MM.1S (cell line): ENCODE measurements around the gene KCNH8.

Experiments
- DNase-seq: peaks from one replicate; pipeline ENCODE4 v3.0.0-alpha.2; 2015
- H2AFZ ChIP-seq: fragments of 300-600 bp; sonication (generic); 2 replicates; pipeline ENCODE4 v1.6.0; 2016; ENCODE audit warnings: antibody characterized with exemption, low read length
- H3F3A ChIP-seq: fragments of 300-600 bp; sonication (generic); 2 replicates; pipeline ENCODE4 v1.6.1; 2016; ENCODE audit warnings: mild to moderate bottlenecking, antibody characterized with exemption, low read length, moderate library complexity, mixed read lengths; ENCODE audit not compliant: insufficient read depth
- H3K27ac ChIP-seq: fragments of 300-600 bp; sonication (generic); 2 replicates; pipeline ENCODE4 v1.5.1; 2016; ENCODE audit warnings: mild to moderate bottlenecking, low read length
- H3K27me3 ChIP-seq: fragments of 300-600 bp; sonication (generic); replicated peaks from 2 replicates; pipeline ENCODE4 v1.6.0; 2016; ENCODE audit warnings: low read length; ENCODE audit not compliant: insufficient read depth
- H3K36me3 ChIP-seq: fragments of 300-600 bp; sonication (generic); replicated peaks from 2 replicates; pipeline ENCODE4 v1.6.1; 2016; ENCODE audit warnings: mild to moderate bottlenecking, low read length, mixed read lengths; ENCODE audit not compliant: insufficient read depth
- H3K4me1 ChIP-seq: fragments of 300-600 bp; sonication (generic); 2 replicates; pipeline ENCODE4 v1.6.1; 2016; ENCODE audit warnings: low read length, mixed read lengths
- H3K4me2 ChIP-seq: fragments of 300-600 bp; sonication (generic); 2 replicates; pipeline ENCODE4 v1.6.0; 2016; ENCODE audit warnings: low read depth, low read length
- H3K4me3 ChIP-seq: fragments of 300-600 bp; sonication (generic); 2 replicates; pipeline ENCODE4 v1.5.1; 2016; ENCODE audit warnings: low read length, mixed read lengths
- H3K79me2 ChIP-seq: fragments of 300-600 bp; sonication (generic); 2 replicates; pipeline ENCODE4 v1.6.1; 2016; ENCODE audit warnings: mixed run types, low read length, mixed read lengths
- H3K9ac ChIP-seq: fragments of 300-600 bp; sonication (generic); 2 replicates; pipeline ENCODE4 v1.6.1; 2016; ENCODE audit warnings: low read length, mixed read lengths
- H3K9me2 ChIP-seq: fragments of 300-600 bp; sonication (generic); replicated peaks from 2 replicates; pipeline ENCODE4 v1.6.1; 2016; ENCODE audit warnings: mild to moderate bottlenecking, low read length, mixed read lengths; ENCODE audit not compliant: insufficient read depth
- H3K9me3 ChIP-seq: fragments of 300-600 bp; sonication (generic); replicated peaks from 2 replicates; pipeline ENCODE4 v1.6.1; 2016; ENCODE audit warnings: mild to moderate bottlenecking, low read length, mixed read lengths; ENCODE audit not compliant: insufficient read depth
- H4K20me1 ChIP-seq: fragments of 300-600 bp; sonication (generic); 2 replicates; pipeline ENCODE4 v1.6.1; 2016; ENCODE audit warnings: mild to moderate bottlenecking, low read length, moderate library complexity, mixed read lengths; ENCODE audit not compliant: insufficient read depth
- EZH2 ChIP-seq: fragments of 300-600 bp; sonication (generic); optimal IDR thresholded peaks from 2 replicates; pipeline ENCODE3; 2017; ENCODE audit warnings: low read depth, mild to moderate bottlenecking, antibody characterized with exemption, low read length, mixed read lengths
- EZH2phosphoT487 ChIP-seq: fragments of 300-600 bp; sonication (generic); IDR thresholded peaks from 2 replicates; pipeline ENCODE4 v1.6.1; 2018; ENCODE audit warnings: antibody characterized with exemption, low read length
- TF ChIP-seq, protein P1 (sequence below): fragments of 300-600 bp; sonication (generic); IDR thresholded peaks from 2 replicates; pipeline ENCODE4 v1.5.1; 2016; ENCODE audit warnings: antibody characterized with exemption, low read length, mixed read lengths

The KCNH8 gene

DNA sequence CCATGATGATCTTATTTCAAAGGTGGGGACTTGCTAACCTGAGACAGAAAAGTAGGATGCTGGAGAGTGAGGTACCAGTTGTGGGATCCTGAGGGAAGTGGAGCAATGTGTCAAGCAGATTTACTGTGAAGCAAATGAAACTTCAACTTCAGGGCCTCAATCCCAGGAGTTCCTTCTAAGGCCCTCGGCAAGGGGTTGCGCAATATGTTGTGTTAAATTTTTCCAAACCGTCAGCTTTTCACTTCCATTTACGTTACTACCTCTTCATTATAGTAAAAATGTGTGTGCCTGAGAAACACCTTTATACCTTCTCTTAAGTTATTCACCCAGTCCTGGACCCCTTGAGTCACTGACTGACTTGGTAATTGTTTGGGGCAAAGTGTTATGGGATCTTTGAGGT lies 42.5 kb upstream of the KCNH8 start:
- H3K4me1 ChIP-seq, result peaks cover 6% of the 10 kb centered on the region; the same call in 1 of the 2 replicates
- H3K9me3 ChIP-seq, result no peaks in the 10 kb centered on the region
- H3K4me3 ChIP-seq, result no peak overlapping the region
- H3K36me3 ChIP-seq, result no peaks in the 10 kb centered on the region; the same call in 1 of the 2 replicates
- H3K27me3 ChIP-seq, result no peaks in the 10 kb centered on the region
- TF ChIP-seq EZH2phosphoT487, result no peak
- TF ChIP-seq EZH2, result no peak
- TF ChIP-seq, protein P1, sequence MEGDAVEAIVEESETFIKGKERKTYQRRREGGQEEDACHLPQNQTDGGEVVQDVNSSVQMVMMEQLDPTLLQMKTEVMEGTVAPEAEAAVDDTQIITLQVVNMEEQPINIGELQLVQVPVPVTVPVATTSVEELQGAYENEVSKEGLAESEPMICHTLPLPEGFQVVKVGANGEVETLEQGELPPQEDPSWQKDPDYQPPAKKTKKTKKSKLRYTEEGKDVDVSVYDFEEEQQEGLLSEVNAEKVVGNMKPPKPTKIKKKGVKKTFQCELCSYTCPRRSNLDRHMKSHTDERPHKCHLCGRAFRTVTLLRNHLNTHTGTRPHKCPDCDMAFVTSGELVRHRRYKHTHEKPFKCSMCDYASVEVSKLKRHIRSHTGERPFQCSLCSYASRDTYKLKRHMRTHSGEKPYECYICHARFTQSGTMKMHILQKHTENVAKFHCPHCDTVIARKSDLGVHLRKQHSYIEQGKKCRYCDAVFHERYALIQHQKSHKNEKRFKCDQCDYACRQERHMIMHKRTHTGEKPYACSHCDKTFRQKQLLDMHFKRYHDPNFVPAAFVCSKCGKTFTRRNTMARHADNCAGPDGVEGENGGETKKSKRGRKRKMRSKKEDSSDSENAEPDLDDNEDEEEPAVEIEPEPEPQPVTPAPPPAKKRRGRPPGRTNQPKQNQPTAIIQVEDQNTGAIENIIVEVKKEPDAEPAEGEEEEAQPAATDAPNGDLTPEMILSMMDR, result no peak
- H4K20me1 ChIP-seq, result no peaks in the 10 kb centered on the region
- H3K9ac ChIP-seq, result no peak overlapping the region
- DNase-seq, result no peak
- no peaks in the 10 kb centered on the region for H3F3A ChIP-seq
- no peak overlapping the region for H3K4me2 ChIP-seq
- H2AFZ ChIP-seq, result no peak overlapping the region
- no peaks in the 10 kb centered on the region for H3K9me2 ChIP-seq
- no peaks in the 10 kb centered on the region for H3K79me2 ChIP-seq
- no peak overlapping the region for H3K27ac ChIP-seq

DNA sequence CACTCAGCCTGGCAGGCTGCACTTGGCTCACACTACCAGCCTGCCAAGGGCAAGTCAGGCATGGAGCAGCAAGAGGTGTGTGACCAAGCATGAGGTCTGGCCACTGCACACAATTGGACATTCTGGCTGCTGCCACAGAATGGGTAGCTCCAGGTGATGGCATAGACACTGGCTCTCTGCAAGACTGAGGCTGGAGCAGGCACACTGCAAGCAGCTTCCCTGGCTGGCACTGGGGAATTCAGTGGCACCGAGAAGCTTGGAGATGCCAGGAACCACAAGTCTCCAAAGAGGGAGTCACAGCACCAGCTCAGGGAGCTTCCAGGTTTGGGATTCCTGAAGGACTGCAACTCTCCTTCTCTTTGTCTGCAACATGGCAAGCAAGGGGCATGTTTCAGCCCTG lies 42.0 kb upstream of the KCNH8 start:
- H3K4me2 ChIP-seq, result no peak overlapping the region
- no peak overlapping the region for H3K27ac ChIP-seq
- H3K79me2 ChIP-seq, result no peaks in the 10 kb centered on the region
- DNase-seq, result no peak
- no peaks in the 10 kb centered on the region for H3K9me2 ChIP-seq
- no peaks in the 10 kb centered on the region for H3K9me3 ChIP-seq
- no peak overlapping the region for H2AFZ ChIP-seq
- no peaks in the 10 kb centered on the region for H3K27me3 ChIP-seq
- H3F3A ChIP-seq, result no peaks in the 10 kb centered on the region
- TF ChIP-seq, protein P1, result no peak
- TF ChIP-seq EZH2phosphoT487 (no peak), EZH2 (no peak)
- H3K4me1 ChIP-seq, result peaks cover 6% of the 10 kb centered on the region; the same call in 1 of the 2 replicates
- H3K4me3 ChIP-seq, result no peak overlapping the region
- no peaks in the 10 kb centered on the region for H4K20me1 ChIP-seq
- H3K36me3 ChIP-seq, result no peaks in the 10 kb centered on the region; the same call in 1 of the 2 replicates
- no peak overlapping the region for H3K9ac ChIP-seq

DNA sequence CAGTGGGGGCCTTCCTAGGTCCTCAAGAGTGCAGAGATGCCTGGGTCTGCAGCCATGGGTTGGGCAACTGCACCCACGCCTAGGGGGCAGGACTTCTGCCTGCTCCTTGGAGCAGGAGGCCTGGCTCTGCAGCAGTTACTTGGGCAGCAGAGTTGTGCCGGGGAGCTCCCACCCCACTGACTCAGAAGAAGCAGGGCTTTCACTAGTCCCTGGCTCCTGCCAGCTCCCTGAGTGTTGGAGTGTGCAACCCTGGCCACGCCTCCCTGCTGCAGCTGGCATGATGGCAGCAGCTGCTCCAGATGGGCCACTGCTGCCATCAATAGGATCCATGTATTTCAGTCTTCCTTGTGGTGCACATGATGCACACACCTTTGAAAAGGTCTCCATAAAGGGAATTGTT lies 40.6 kb upstream of the KCNH8 start:
- no peak overlapping the region for H3K9ac ChIP-seq
- H3K27ac ChIP-seq, result no peak overlapping the region
- H3K4me2 ChIP-seq, result no peak overlapping the region
- H2AFZ ChIP-seq, result no peak overlapping the region
- H3K27me3 ChIP-seq, result no peaks in the 10 kb centered on the region
- H3K9me3 ChIP-seq, result no peaks in the 10 kb centered on the region
- H3K36me3 ChIP-seq, result no peaks in the 10 kb centered on the region; the same call in 1 of the 2 replicates
- no peak overlapping the region for H3K4me3 ChIP-seq
- no peak for DNase-seq
- no peaks in the 10 kb centered on the region for H4K20me1 ChIP-seq
- H3K79me2 ChIP-seq, result no peaks in the 10 kb centered on the region
- H3K9me2 ChIP-seq, result no peaks in the 10 kb centered on the region
- TF ChIP-seq EZH2phosphoT487 (no peak), EZH2 (no peak)
- TF ChIP-seq, protein P1, result no peak
- H3K4me1 ChIP-seq, result peaks cover 6% of the 10 kb centered on the region; the same call in 1 of the 2 replicates
- no peaks in the 10 kb centered on the region for H3F3A ChIP-seq
